HG02885 (cell line): ENCODE measurements around the gene TSC22D1.

Source experiments
- ATAC-seq: cut with Tn5 transposase; IDR thresholded peaks from one replicate; pipeline ENCODE4 v1.9.1; 2021; ENCODE audit warnings: mild to moderate bottlenecking; ENCODE audit not compliant: unreplicated experiment, poor library complexity

Gene TSC22D1

DNA sequence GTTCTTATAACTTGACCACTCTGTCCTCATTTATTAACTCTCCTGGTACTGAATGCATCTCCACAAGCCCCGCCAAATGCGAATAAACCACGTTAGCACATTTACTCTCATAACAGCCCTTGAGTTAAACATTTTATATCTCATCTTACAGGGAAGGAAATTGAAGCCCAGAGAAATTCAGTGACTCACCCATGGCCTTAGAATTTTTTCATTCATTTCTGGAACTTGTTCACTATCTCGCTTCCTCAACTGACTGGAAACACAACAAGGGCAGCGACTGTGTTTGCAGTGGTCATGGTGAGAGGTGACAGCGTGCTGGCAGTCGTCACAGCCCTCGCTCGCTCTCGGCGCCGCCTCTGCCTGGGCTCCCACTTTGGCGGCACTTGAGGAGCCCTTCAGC lies 163.0 kb downstream of the TSC22D1 start:
- no peak for ATAC-seq

DNA sequence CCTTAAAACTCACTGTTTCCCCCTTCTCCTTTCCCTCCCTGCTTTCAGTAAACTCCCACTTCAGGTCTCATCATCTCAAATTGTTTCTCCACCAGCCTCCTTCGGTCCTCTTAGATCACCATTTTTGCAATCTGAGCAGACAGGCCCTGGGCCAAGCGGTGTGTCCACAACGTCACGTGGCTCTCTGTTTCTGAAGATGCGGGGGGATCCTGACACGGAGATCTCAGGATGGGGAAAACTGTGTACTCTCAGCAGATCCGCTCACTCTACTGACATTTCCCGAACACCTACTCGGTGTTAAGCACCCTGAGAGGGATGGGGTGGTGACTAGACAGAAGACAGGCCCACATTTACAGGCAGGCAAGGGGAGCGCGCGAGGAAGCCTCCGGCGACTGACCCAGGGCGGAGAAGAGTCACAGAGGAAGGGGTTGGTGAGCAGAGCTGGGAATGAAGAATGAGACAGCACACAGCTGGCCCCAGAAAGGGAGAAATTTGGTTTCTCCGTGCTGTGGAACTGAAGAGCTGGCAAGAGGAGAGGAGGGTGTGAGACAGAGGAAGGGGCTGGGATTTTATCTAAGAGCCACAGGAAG lies 163.7 kb downstream of the TSC22D1 start:
- no peak for ATAC-seq

GRCh38 chr13:44411841-44412240 lies 164.3 kb downstream of the TSC22D1 start:
- no peak for ATAC-seq

GRCh38 chr13:44410328-44410859 lies 165.7 kb downstream of the TSC22D1 start:
- ATAC-seq = no peak

- no peak for ATAC-seq
Observed at GRCh38 chr13:44409595-44409994, 166.5 kb downstream of the TSC22D1 start.

GRCh38 chr13:44407891-44408290 lies 168.2 kb downstream of the TSC22D1 start:
- ATAC-seq = no peak

- no peak for ATAC-seq
Observed at GRCh38 chr13:44407379-44407778, 168.8 kb downstream of the TSC22D1 start.

- ATAC-seq = no peak
Observed at GRCh38 chr13:44406617-44407016, 169.5 kb downstream of the TSC22D1 start.

DNA sequence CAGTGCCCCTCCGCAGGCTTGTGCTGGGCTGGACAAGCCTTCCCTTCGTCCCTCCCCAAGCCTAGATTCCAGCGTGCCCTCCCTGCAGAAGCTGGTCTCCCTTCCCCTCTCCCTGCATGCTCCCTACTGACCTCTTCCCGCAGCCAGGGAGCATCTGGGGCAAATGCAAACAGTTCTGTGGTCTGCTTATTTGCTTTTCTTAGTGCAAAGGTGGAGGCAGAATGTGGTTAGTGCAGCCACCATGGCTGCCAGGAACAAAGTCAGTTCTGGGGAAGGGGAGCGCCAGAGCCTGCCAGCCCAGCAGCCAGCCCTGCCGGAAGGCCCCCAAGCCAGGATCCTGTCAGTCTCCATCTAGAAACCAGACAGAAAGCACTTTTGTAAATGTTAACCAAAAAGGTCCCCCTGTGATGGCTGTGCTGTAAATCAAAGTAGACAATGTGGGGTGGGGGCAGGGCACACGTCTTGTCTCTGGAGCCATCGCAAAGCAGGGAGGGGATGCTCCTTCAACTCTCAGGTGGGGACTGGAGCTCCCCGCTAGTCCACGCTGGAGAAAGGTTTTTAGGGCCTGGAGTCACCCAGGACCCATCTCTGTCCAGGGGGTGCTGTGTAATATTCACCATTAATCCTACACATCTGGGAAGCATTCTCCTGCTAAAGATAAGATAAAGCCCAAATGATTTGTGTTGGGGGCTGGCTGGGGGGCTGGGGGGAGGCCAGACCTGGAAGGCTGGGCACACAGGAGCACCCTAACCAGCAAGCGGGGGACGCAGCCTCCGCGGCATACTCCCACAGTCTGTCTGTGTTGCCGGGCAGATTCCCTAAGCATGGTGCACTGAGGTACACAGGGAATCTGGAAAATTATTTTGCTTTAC lies 171.6 kb downstream of the TSC22D1 start:
- no peak for ATAC-seq

- ATAC-seq = no peak
Observed at GRCh38 chr13:44403461-44404056, 172.6 kb downstream of the TSC22D1 start.

DNA sequence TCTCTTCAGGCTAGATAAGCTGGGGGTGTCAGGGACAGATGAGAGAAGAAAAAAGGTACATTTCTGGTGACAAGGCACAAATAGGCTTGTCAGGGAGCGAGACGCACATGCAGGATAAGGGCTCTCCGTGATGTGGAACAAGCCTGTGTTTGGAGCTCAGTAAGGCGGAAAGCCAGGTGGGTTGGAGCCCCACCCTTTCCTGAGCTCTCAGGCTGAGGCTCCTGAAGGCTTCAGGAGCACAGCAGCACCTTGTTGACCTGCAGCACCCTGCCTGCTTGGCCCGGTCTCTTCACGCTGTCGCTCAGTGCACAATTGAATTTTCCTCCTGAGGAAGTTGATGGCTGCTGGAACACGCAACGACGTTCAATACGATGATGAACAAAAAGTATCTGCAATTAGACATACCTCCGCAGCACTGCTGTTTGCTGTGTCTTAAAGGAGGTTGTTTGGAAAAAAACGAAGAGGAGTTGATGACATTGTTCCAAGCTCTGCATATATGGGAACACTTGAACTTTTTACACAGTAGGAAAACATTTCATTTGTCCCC lies 173.2 kb downstream of the TSC22D1 start:
- ATAC-seq = no peak

GRCh38 chr13:44401577-44401976 lies 174.6 kb downstream of the TSC22D1 start:
- no peak for ATAC-seq

DNA sequence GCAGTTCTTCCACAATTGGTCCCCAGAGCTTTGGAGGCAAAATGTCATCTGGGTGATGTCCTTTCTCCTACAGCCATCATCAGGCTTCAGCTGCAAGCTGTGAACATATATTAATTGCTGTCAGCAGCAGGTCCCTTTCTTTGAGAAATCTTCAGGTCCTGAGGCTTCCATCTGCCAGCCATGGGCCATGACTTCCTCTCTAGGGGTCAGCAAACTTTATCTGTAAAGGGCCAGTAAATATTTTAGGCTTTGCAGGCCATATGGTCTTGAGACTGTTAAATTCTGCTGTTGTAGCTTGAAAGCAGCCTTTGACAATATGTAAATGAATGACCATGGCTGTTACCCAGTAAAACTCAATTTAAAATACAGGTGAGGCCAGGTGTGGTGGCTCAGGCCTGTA lies 175.4 kb downstream of the TSC22D1 start:
- ATAC-seq = no peak

DNA sequence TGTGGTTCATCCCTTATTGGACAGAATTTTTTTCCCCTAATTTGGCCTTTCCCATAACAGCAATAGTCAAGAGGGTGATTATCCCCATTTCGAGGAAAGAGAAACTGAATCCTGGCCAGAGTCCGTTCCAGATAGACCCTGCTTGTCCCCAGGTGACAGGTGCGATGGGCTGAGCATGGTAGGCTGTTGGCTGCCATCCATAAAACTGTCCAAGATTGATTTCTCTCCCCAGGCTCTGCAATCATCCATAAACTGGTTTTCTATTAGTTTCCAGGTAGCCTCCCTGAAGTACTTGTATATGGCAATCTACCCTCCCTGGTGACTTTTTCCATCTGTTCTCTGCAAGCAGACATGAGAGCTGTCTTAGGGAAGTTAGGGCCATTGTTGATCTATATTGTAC lies 177.1 kb downstream of the TSC22D1 start:
- no peak for ATAC-seq

- ATAC-seq = no peak
Observed at GRCh38 chr13:44398606-44399005, 177.5 kb downstream of the TSC22D1 start.

DNA sequence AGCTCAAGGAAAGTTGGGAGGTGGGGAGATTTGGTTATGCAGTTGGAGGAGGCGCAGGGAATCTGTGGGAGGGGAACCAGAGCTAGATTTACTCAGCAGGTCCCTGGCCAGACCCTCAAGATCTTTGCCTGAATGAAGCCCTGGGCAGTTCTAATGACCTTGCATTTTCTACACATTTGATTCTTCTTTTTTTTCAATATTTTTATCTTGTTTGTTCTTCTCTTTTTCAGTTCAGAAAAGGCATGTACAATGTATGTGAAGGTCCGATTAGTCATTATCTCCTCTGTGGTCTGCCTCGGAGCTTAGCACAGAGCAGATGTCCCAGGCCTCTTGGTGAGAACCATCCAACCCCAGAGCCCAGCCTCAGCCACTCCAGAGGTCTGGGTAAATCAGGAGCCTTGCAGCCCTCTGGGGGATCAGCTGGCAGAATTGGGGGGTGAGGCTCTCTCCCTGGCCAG lies 178.3 kb downstream of the TSC22D1 start:
- ATAC-seq = no peak

DNA sequence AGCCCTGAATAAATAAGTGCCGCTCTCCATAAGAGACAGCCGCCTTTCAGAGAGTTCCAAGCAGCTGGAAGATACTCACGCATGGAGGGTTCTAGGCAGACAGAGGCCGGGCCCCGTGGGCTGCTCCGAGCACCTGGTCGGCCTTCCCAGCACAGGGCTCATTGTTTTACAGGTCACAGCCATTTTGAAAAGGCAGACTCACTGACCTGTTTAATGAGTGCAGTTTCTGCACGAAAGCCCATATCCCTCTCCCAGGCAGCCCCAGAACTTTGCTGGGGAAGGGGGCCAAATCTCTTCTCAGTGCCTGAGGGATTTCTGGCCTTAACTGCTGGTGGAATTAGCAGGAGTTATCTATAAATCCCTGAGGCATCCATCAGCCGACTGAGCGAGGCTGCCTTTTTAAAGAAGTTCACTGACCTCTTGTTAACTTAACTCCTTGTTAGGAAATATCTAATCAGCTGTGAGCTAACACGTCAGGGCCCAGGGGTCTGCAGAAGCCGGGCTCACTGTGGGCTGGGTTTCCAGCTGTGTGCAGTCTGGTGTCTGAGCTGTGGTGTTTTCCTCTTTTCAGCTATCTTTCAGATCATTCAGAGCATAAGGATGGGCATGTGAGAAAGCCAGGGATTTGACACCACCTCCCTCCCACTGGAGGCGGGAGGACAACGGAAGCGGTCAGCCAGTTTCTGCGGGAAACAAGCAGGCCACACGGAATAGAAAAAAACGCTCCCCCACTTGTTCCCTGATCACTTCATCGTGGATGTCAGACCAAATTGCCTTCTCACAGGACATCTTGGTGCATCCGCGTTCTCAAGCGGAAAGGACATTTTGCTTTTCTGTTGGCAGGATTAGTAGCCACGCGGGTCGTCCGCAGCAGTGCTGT lies 179.2 kb downstream of the TSC22D1 start:
- ATAC-seq = no peak

DNA sequence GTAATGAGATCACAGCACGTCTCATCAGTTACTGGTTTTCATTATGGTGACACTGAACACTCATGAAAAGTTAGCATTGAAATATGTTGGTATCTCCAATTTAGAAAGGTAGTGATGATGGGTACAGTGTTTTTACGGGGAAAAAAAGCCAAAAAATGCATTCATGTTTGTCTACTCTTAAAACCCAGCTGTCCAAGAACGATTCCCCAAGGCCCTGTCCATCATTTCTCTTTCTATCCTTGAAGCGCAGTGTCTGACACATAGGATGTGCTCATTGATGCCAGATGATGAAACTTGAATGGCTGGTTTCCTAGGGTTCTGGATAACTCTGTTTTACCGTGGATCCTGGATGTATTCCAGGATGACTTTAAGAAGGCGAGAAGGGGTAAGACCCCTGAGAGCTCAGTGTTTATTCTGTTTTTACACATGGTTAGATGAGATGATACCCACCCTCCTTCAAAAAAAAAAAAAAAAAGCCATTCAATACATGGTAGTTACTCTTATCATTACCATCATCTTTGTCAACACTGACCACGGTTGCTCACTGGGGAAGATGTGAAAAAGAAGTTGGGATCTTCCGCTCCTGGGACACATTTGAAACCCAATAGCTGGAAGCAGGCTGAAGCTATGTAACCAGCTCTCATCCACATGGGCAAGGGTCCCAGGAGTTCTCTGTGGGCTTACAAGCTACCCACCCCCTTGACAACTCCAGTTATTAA lies 180.0 kb downstream of the TSC22D1 start:
- no peak for ATAC-seq

DNA sequence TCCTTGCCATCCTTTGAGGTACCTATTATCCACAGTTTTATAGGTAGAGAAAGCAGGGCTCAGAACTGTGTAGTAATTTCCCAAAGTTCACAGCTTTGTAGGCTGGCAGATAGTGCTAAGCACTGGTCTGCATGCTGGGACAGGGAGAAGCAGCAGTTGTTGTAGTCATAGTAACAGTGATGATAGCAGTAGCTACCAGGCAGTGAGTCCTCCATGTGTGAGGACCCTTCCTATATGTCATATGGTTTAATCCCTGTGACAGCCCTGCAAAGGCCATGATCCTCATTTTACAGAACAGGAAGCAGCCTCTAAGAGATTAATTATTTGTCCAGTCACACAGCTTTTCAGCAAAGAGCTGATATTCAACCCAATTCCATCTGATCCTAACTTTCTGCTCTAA lies 181.5 kb downstream of the TSC22D1 start:
- ATAC-seq = no peak
